Measurements from ENCODE around the gene PLXNA2. TPM values are rescaled to one million over a fixed set of nuclear protein-coding genes. Genes with fewer than 3 reads are reported as not detected.

The PLXNA2 gene
- total RNA-seq, 2 donors from 2014 or later = 7.3 to 8.9 TPM

- Histone ChIP-seq H3K9me3 (no peaks in the 10 kb centered on the region), H3K4me3 (no peak overlapping the region), H3K27ac (no peak overlapping the region), H3K4me1 (replicated peaks) (no peaks in the 10 kb centered on the region), H3K36me3 (no peaks in the 10 kb centered on the region), H3K27me3 (replicated peaks; ENCODE audit: insufficient read depth) (no peaks in the 10 kb centered on the region)
- no peak for TF ChIP-seq CTCF (IDR thresholded peaks at IDR 0.05)
- no peak for TF ChIP-seq POLR2A (IDR thresholded peaks at IDR 0.05)
- no peak for TF ChIP-seq POLR2AphosphoS5 (IDR thresholded peaks at IDR 0.05)
- intact Hi-C loops (cut with DNase I) = no loop called here
- WGBS = 61% methylated on average over 5 of the region's 5 CpGs
- DNase-seq (ENCODE audit: low spot score) = no peak
Measured at GRCh38 chr1:207973898-207974568, 270.2 kb downstream of the PLXNA2 start.

- WGBS = 59% methylated on average over 5 of the region's 5 CpGs
- Histone ChIP-seq H3K9me3 (no peaks in the 10 kb centered on the region), H3K27ac (no peak overlapping the region), H3K36me3 (no peaks in the 10 kb centered on the region), H3K4me1 (replicated peaks) (no peaks in the 10 kb centered on the region), H3K27me3 (replicated peaks; ENCODE audit: insufficient read depth) (no peaks in the 10 kb centered on the region), H3K4me3 (no peak overlapping the region)
- no peak for DNase-seq (ENCODE audit: low spot score)
- intact Hi-C loops (cut with DNase I) = no loop called here
- TF ChIP-seq POLR2A (IDR thresholded peaks at IDR 0.05) (no peak), CTCF (IDR thresholded peaks at IDR 0.05) (no peak), POLR2AphosphoS5 (IDR thresholded peaks at IDR 0.05) (no peak)
Measured at GRCh38 chr1:207972337-207972736, 271.8 kb downstream of the PLXNA2 start.

Small RNA genes lying within 50 kb of the gene (small RNA-seq; reads per million reads assigned to genes)
- gene AL606753.1 = 0 reads per million in 2 donors
